DMS114 treated with DMSO at 0.1 percent for 48 hours (cell line): ENCODE data around the gene DNM1L.
A peak's percentile ranks its signal among the peaks of the same experiment; 100 is the strongest.

Experiments used
- DNase-seq: peaks from one replicate; lab custom pipeline; 2025; ENCODE audit not compliant: unreplicated experiment; lab: John Stamatoyannopoulos, UW

DNM1L gene

DNA sequence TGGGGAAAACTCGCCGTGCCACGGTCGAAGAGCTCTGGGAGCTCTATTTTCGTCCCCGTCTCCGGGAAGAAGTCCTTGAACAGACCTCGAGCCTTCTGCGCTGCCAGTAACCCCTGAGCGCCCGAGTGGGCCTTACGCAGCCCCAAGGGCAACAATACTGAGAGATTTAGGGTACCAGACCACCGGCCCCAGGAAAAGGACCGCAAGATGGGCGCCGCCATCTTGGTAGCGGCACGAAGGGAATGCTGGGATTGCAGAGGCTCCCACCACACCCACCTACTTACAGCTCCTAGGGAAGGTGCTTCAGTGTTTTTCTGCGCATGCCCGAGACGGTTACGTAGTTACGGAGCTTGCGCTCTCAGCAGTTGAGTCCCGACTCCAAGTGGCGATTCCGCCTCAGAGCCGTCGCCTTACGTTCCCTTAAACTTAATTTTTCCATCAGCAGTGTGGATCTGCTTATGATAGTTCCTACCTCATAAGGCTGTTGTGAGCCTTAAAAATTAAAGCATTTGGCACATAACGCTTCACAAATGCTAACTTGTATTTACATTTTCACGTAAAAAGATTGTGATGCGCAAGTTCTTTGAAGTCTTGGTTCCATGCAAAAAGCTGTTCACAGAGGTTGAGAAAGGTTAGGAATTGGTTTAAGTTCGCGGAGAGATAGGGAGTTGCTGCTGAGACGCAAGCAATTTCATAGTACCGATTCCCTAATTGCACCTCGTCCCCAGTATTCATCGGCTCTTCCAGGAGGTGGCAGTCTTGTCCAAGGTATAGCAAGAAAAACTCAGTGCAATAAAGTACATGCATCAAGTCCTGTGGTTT is 76.8 kb downstream of the DNM1L start, which contains the start of gene YARS2:
Gene YARS2, minus strand, starts transcription at position 244 of the 822 bp plus-strand sequence. Its CDS starts 23 bp downstream, at position 221.
- peak; percentile 97 for DNase-seq

DNA sequence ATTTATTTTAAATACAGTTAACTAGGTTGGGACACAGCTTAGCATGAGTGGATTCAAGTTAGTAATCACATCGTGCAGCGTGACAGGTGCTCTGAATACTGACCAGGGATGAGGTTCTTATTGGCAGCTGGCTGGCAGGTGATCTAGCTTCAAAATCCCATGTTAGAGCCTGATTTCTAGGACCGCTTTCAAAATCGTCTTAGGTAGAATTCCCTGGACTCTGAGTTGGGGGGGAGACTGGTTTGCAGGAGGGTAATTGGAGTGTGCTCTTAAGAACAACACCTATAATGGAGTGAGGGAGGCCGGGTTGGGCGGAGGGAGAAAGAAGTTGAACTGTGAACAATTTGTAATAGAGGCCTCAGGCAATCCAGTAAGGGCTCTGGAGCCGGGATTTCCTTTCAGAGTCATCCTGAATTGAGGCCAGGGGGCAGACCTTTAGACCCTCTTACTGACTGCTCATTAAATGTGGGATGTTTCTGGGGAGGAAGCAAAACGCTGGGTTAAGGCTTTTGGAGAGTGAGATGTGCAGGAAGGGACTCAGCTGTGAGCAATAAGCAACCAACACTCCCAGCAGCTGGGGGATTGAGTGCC is 77.5 kb downstream of the DNM1L start:
- no peak for DNase-seq

DNA sequence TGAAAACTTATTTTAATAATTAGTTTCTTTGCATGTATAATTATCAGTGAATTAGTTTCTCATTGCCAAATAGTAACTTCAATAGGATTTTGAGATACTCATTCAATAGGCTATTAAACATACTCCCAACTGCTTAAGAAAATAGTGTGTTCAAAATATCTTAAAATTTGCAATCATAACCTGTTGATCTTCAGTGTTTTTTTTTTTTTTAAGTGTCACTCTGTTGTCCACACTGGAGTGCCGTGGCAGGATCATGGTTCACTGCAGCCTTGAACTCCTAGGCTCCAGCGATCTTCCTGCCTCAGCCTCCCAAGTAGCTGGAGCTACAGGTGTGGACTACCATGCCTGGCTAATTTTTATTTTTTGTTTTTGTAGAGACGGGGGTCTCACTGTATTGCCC is 78.1 kb downstream of the DNM1L start:
- no peak for DNase-seq

DNA sequence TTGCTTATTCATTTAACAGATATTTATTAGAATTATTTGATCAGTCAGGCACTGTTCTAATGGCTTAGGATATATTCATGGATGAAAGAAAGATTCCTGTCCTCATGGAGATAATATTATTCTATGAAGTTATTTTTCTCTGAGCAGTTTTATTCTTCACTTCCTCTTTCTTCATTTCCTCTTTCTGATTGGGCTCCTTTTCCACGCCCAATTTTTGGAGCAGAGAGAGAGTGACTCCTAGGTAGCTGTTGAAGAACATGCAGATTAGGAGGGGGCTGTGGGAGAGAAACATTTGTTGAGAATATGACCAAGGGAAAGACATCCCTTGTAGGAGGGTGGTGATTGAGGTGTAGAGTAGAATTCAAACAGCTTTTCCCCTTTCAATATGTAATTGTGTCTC is 82.6 kb downstream of the DNM1L start:
- no peak for DNase-seq

DNA sequence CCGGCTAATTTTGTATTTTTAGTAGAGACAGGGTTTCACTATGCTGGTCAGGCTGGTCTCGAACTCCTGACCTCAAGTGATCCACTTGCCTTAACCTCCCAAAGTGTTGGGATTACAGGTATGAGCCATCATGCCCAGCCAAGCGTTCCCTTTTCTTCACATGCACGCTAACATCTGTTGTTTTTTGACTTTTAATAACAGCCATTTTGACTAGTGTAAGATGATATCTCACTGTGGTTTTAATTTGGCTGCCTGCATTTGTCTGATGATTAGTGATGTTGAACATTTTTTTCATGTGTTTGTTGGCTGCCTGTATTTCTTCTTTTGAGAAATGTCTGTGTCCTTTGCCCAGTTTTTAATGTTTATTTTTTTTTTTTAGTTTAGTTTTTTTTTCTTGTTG is 86.8 kb downstream of the DNM1L start:
- DNase-seq: no peak

DNA sequence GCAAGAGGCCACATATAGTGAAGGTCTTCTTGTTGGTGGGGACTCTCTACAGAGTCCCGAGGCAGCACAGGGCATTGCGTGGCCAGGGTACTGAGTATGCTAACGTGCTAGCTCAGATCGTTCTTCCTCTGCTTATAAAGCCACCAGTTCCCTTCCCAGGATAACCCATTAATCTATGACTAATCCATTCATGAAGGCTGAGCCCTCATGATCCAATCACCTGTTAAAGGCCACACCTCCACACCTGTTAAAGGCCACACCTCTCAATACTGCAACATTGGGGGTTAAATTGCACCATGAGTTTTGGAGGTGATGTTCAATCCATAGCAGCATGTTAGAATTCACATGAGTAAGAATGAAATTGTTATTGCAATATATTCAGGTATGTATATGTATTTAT is 89.4 kb downstream of the DNM1L start:
- no peak for DNase-seq

DNA sequence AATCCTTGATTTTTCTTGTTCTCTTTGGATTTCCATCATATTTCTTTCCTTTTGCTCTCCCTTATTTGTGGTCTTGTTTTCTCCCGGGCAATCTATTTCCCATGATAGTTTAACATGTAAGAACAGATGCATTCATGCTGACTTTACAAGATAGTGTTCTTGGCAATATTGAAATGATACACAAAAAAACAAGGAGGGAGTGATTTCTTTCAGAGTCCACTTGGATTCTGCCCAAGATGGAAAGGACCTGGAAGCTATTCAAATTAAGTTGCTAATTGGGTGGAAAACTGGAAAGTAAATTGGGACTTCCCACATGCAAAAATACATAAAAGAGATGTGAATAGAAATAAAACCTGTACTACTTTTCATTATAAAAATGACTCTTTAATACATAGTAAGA is 91.0 kb downstream of the DNM1L start:
- no peak for DNase-seq

DNA sequence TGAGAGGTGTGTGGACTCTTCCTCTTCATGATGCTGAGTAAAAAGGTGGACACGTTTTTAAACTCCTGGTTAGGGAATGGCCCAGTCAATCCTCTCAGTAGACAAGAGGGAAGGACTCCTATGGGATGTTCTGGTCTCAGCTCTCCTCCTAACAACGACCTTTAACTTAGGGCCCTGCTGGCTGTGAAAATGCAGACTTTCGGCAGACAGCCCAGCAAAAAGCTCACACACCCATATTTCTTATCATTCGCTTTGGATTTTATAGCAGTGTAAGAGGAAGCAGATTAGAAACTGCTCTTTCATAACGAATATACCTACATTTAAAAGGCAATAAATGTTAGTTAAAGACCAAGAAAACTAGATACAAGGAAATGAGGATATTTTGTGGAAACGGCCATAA is 94.6 kb downstream of the DNM1L start:
- no peak for DNase-seq

DNA sequence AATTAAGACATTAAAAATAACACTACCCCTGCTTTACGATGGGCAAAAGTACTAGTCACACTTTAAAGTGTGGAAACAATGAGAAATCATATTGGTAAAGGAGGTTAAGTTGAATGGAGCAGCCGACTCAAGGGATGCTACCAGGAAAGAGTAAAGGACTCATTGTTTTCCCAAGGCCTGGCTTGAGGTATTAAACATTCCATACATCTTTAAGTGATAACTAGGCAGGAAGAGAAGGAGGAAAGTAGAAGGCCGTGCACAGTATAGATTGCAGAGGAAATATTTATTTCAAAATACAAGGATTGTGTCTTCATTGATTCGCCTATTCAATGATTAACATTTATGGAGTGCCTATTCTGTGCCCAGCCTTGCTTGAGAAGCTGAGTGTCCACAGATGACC is 97.2 kb downstream of the DNM1L start:
- no peak for DNase-seq

DNA sequence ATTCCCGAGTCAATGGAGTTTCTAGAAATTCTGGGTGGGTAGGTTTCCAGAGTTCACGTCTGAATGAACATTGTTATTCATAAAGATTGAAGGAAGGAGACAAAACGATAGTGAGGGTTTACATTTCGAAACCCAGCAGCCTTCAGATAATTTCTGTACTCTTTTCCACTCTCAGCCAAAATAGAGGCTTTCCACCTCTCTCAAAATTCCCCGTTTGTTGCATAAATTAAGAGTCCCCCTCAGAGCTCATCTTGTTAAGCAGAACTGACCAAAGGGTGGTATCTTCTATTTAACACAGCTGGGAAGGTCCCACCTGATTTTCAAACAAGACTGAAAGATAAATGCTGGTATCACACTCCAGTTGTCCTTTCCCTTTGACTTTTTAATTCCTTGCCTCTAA is 98.1 kb downstream of the DNM1L start:
- no peak for DNase-seq

DNA sequence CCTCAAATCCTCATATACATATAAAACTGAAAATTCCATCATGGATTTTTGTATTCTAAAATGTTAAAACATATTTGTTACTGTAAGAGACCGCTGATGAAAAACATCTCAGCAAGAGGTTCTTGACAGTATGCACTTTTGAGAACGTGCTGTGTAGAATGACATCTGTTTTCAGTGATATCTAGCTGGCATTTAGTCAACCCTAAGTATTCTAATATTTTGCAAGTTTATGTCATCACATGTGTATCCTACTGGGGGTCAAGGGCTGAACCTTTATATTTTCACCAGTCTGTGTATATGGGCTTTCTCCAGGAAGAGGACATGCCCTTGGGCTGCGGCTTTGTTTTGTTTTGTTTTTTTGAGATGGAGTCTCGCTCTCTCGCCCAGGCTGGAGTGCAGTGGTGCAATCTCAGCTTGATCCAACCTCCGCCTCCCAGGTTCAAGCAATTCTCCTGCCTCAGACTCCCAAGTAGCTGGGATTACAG is 98.6 kb downstream of the DNM1L start:
- DNase-seq: no peak

DNA sequence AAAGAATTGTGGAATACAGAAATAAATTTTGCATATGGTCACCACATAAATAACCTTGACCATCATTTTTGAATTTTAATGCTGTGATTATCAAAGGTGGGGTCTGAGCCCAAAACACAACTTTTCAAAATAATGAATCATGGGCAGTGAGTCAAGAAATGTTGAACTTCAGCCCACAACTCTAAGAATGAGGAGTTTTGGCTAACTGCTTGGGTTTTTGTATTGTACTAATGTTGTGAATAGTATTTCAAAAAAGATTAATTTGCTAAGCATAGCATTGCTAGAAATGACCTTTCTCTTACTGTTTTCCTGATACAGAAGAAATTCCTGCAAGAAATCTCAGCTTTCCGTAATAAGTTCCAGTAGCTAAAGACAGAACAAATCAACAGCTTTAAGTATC is 101.0 kb downstream of the DNM1L start:
- DNase-seq: no peak

DNA sequence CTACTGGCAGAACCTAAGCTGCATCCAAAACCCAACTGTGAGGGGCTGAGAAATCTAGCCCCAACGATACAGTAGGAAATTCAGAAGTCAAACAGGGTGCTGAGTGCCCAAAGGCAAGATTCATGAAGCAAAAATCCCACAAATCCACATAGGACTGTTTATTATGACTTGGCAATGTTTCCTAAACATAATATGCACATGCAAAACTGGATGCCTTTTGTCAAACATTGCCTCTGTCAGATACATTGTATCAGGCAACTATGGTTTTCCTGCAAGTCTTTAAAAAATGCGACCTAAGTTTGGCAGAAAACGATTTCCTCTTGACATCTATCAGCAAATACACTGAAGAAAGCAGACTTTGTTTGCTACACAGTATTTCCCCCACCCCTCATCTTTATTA is 103.9 kb downstream of the DNM1L start:
- no peak for DNase-seq

DNA sequence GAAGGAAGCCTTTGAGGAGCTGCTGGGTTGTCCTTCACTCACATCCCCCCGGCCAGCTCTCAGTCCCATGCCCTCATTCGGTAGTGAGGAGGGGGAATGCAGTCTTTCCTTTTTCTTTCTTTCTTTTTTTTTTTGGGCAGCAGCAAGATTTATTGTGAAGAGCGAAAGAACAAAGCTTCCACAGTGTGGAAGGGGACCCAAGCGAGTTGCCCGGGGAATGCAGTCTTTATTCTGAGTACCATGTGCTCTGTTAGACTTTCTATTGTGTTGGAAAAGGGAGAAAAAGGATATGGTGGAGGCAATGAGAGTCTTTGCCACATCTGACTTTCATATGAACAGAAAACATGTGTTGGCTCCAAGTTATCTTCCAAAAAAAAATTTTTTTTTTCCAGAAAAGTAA is 106.5 kb downstream of the DNM1L start:
- no peak for DNase-seq

DNA sequence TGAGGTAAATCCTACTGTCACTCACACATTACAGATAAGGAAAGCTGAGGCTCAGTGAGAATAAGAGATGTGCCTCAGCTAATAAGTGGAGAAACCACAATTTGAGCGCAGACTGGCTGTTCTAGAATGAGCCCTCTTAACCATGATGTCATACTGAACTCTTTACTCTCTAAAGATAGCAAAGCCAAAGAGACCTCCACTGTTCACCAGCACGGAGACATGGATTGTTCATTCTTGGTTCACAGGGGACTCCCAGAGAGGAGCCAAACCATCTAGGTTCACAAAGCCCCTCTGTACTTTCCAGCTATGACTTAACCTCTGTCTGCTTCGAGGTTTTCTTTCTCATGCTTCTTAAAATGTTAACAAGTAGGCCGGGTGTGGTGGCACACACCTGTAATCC is 109.3 kb downstream of the DNM1L start:
- no peak for DNase-seq

DNA sequence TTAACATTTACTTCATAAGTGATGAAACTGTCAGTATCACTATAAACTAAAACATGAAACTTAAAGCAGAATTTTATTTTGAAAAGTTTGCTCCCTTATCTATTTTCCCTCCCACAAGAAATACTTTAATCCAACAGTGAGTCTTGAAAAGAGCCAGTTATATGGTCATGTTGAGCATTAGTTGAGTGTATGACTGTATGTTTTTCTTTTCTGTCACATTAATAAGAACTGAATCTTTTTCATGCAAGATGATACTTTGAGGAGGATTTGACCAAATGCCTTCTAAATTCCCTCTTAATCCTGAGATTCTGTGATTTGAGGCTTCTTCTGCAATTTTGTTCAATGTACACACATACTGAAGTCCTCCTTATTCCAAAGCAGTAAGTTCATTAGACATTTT is 110.3 kb downstream of the DNM1L start:
- DNase-seq: no peak

DNA sequence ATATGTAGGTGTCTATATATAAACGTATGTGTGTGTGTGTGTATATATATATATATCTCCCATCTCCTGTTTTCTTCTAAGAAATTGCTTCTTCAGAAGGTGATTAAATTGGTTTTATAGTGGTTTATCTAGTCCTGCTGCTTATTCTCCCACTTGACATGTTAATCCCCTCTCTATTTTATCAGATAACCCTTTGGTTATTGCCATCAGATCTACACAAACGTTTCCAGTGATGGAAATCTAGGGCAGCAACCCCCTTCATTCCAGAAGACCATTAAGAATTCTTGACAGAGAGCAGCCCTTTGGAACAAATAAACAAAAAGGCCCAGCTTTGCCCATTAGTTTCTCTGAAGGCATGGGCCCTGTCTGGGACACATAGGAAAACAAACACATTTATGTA is 110.8 kb downstream of the DNM1L start:
- DNase-seq: no peak

DNA sequence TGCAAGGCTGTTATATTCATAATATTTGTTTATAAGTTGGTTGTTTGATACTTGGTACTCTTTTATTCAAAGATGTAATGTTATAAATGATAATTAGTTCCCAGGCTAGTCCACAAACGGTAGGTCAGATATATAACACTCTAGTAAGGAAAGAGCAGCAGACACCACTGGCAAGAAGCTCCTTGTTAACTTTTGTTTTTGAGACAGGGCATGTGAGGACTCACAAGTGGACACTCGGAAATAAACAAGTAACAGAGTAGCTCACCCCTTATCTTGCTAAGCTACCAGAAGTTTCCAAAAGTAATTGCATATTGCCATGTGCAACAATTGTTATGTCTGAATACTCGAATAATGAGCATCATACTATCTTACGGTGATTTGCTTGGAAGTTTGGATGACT is 115.2 kb downstream of the DNM1L start:
- no peak for DNase-seq
